ENCODE data around the gene SLIT1.

- TF ChIP-seq POLR2A (IDR thresholded peaks at IDR 0.05; ENCODE audit: low read depth, low read length) (no peak), POLR2AphosphoS5 (IDR thresholded peaks at IDR 0.05; ENCODE audit: low read depth, low read length) (no peak), TAF1 (IDR thresholded peaks at IDR 0.05; ENCODE audit: borderline replicate concordance, low read depth, low read length) (no peak)
These were observed 226.0 kb downstream of the SLIT1 start for GRCh38 chr10:96959733-96960132.

Data from GM12892 (cell line).